Thoracic aorta (tissue), 2 donors: ENCODE measurements around the gene OCIAD2. TPM values are rescaled to one million over a fixed set of nuclear protein-coding genes. Genes with fewer than 3 reads are reported as not detected.
"Not testable (repeated sequence)": the region's sequence is repeated elsewhere in the genome, so short reads cannot be mapped to it uniquely, and the experiment has no call there.

Experiments
- ATAC-seq: fragments of 150-250 bp; one replicate; pipeline ENCODE4 v1.8.0; 2017; ENCODE audit warnings: low read depth; ENCODE audit not compliant: insufficient number of reproducible peaks, low FRiP score
- DNase-seq: peaks from one replicate; pipeline ENCODE4 v3.0.0-alpha.2; 2020; ENCODE audit warnings: low spot score
- H3K27ac ChIP-seq, 2 donors: fragments of 200-600 bp; sonication (generic); 1 replicate in 1 of 2; 2 replicates in 1 of 2; pipeline ENCODE4 v1.5.1; 2016; ENCODE audit warnings: mild to moderate bottlenecking in 2 of 2, moderate library complexity in 2 of 2
- H3K27me3 ChIP-seq: fragments of 200-600 bp; sonication (generic); replicated peaks from 2 replicates; pipeline ENCODE4 v1.6.0; 2016; ENCODE audit warnings: mild to moderate bottlenecking; ENCODE audit not compliant: insufficient read depth
- H3K36me3 ChIP-seq: fragments of 200-600 bp; sonication (generic); one replicate; pipeline ENCODE4 v1.5.1; 2016
- H3K4me1 ChIP-seq, 2 donors: fragments of 200-600 bp; sonication (generic); 1 replicate in 1 of 2; 2 replicates in 1 of 2; pipeline versions ENCODE4 v1.5.1 to v1.6.0; 2016; ENCODE audit warnings: low read depth in 2 of 2, mild to moderate bottlenecking in 1 of 2; ENCODE audit not compliant: control insufficient read depth in 1 of 2
- H3K4me3 ChIP-seq: fragments of 200-600 bp; sonication (generic); 2 replicates; pipeline ENCODE4 v1.5.1; 2016; ENCODE audit warnings: mild to moderate bottlenecking
- H3K9me3 ChIP-seq: fragments of 200-600 bp; sonication (generic); 2 replicates; pipeline ENCODE4 v1.5.1; 2016
- total RNA-seq, 2 donors: library from RNA; depleted of rRNA; stranded (reverse); fragments of >200 nt; gene quantifications; one replicate each; pipeline versions ENCODE4 v1.1.0 to v1.2.3, GENCODE V29; 2016
- TF ChIP-seq, protein P1 (sequence below): fragments of 200-600 bp; sonication (generic); IDR thresholded peaks from one replicate; pipeline ENCODE4 v1.5.1; 2019; ENCODE audit warnings: antibody characterized with exemption

Gene OCIAD2
- total RNA-seq, 2 donors from 2014 or later: 3.2 to 6.6 TPM

DNA sequence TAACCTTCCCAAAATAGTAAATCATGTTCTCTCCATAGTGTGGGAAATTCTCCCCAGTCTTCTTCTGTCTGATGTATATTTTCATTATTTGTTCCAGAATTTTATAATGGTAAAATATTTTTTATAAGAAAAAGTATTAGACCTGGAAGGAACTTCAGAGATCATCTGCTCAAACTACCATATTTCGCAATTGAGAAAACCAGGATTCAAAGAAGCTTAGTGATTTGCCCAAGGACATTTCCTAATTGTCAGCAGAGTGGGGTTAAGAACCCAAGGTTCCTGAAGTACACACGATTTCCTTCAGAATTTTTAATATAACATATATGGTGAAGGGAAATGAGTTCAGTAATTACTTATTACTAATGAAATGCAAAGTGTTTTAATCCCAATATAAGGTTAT lies 51.6 kb downstream of the OCIAD2 start:
- Histone ChIP-seq H3K27ac (no peak overlapping the region), H3K27me3 (no peaks in the 10 kb centered on the region), H3K4me1 (no peaks in the 10 kb centered on the region), H3K4me3 (no peak overlapping the region), H3K9me3 (no peaks in the 10 kb centered on the region), H3K36me3 (peaks cover 10% of the 10 kb centered on the region)
- TF ChIP-seq, protein P1, sequence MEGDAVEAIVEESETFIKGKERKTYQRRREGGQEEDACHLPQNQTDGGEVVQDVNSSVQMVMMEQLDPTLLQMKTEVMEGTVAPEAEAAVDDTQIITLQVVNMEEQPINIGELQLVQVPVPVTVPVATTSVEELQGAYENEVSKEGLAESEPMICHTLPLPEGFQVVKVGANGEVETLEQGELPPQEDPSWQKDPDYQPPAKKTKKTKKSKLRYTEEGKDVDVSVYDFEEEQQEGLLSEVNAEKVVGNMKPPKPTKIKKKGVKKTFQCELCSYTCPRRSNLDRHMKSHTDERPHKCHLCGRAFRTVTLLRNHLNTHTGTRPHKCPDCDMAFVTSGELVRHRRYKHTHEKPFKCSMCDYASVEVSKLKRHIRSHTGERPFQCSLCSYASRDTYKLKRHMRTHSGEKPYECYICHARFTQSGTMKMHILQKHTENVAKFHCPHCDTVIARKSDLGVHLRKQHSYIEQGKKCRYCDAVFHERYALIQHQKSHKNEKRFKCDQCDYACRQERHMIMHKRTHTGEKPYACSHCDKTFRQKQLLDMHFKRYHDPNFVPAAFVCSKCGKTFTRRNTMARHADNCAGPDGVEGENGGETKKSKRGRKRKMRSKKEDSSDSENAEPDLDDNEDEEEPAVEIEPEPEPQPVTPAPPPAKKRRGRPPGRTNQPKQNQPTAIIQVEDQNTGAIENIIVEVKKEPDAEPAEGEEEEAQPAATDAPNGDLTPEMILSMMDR: no peak
- DNase-seq (no peak), ATAC-seq (no peak)

DNA sequence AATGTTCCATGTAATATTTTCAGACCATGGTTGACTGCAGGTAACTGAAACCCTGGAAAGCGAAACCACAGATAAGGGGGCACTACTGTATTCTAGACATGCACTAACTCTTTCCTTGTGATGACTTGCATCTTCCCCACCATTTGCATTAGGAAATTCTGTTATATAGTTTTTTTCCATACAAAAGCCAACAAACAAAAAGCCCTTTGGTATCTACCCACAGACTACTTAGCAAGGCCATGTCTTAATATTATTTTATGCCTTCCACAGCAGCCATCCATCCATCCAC lies 52.2 kb downstream of the OCIAD2 start:
- Histone ChIP-seq H3K4me3 (no peak overlapping the region), H3K27me3 (no peaks in the 10 kb centered on the region), H3K9me3 (no peaks in the 10 kb centered on the region), H3K4me1 (no peaks in the 10 kb centered on the region), H3K36me3 (peaks cover 10% of the 10 kb centered on the region), H3K27ac (no peak overlapping the region)
- ATAC-seq (no peak), DNase-seq (no peak)
- TF ChIP-seq, protein P1: no peak

DNA sequence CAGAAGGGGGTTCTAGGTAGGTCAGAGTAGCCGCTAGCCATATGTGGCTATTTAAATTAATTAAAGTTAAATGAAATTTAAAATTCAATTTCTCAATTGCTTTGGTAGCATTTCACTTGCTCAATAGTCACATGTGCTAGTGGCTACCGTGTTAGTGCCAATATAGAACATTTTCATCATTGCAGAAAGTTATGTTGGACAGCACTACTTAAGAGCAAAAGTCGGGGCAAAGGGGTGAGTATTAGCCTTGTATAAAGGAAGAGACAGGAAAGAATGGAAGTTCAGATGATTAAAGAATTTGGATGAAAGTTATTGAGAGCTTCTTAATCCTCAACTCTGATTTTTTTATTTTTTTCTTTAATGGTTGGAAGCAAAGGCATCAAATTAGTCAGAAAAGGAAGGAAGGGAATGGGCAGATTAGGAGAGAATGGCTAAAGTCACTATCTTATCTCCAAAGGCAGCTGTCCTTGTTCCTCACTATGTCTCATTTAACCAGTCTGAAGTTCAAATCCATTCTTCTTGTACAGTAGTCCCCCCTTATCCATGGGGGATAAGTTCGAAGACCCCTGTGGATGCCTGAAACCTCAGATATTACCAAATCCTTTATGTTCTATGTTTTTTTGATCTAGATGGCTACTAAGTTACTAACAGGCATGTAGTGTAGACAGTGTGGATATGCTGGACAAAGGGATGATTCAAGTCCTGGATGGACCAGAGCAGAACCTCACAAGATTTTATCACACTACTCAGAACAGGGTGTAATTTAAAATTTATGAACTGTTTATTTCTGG lies 52.8 kb downstream of the OCIAD2 start:
- ATAC-seq: no peak
- peaks cover 10% of the 10 kb centered on the region for H3K36me3 ChIP-seq

DNA sequence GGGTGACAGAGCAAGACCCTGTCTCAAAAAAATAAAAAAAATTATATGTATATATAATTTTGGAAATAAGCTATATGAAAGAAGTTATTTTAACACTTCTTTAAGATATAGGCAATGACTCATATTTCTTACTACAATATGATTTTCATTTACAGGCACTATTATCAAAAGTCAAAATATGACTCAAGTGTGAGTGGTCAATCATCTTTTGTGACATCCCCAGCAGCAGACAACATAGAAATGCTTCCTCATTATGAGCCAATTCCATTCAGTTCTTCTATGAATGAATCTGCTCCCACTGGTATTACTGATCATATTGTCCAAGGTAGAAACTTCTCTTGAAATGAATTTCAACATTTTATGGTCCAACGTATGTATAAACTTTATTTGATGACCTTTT lies 54.9 kb downstream of the OCIAD2 start:
- no peak for DNase-seq
- H3K4me1 ChIP-seq: no peaks in the 10 kb centered on the region
- no peak for ATAC-seq
- TF ChIP-seq, protein P1: no peak
- H3K27me3 ChIP-seq: no peaks in the 10 kb centered on the region
- no peaks in the 10 kb centered on the region for H3K9me3 ChIP-seq
- H3K36me3 ChIP-seq: peaks cover 6% of the 10 kb centered on the region
- H3K4me3 ChIP-seq: no peak overlapping the region
- no peak overlapping the region for H3K27ac ChIP-seq

More for the DNA sequence above, 52.8 kb downstream of the OCIAD2 start:
- TF ChIP-seq, protein P1: no peak
- no peak for DNase-seq
- Histone ChIP-seq H3K27ac (no peak overlapping the region), H3K4me3 (no peak overlapping the region), H3K27me3 (no peaks in the 10 kb centered on the region), H3K4me1 (no peaks in the 10 kb centered on the region), H3K9me3 (no peaks in the 10 kb centered on the region)

DNA sequence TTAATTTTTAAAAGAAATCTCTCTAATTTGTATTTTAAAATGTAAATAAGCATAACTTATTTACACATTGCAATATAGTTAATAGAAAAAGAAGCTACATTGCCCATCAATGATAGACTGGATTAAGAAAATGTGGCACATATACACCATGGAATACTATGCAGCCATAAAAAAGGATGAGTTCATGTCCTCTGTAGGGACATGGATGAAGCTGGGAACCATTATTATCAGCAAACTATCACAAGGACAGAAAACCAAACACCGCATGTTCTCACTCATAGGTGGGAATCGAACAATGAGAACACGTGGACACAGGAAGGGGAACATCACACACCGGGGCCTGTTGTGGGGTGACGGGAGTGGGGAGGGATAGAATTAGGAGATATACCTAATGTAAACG lies 57.8 kb downstream of the OCIAD2 start:
- peaks cover 14% of the 10 kb centered on the region for H3K36me3 ChIP-seq
- DNase-seq: not testable (repeated sequence)

DNA sequence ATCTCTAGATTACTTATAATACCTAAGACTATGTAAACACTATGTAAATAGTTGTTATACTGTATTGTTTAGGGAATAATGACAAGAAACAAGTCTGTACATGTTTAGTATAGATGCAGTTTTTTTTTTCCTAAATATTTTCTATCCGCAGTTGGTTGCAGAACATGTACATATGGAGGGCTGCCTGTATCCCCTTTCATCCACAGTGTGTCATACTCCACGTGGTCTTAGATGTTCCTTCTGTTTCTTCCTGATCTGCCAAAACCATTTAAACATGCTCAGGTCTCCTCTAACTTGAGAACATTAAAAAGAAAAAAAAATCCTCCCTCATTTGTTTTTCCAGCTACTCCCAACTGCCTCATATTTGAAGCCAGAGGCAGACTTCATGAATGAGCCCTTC lies 61.7 kb downstream of the OCIAD2 start:
- ATAC-seq (no peak), DNase-seq (no peak)
- H3K4me3 ChIP-seq: no peak overlapping the region
- peaks cover 7% of the 10 kb centered on the region for H3K36me3 ChIP-seq
- H3K9me3 ChIP-seq: no peaks in the 10 kb centered on the region
- no peaks in the 10 kb centered on the region for H3K4me1 ChIP-seq
- no peak overlapping the region for H3K27ac ChIP-seq
- TF ChIP-seq, protein P1: no peak
- H3K27me3 ChIP-seq: no peaks in the 10 kb centered on the region

More for the DNA sequence above, 57.8 kb downstream of the OCIAD2 start:
- H3K4me1 ChIP-seq, H3K27me3 ChIP-seq, H3K9me3 ChIP-seq, ATAC-seq, H3K4me3 ChIP-seq, H3K27ac ChIP-seq: not testable (repeated sequence)
